Cardiac fibroblast (primary cell): ENCODE results near the gene ACTRT2.

Experiments
- DNase-seq, 2 donors: peaks; one replicate each; pipeline versions ENCODE4 v3.0.0 to v3.0.0-alpha.2; 2010; ENCODE audit warnings: low read depth in 2 of 2
- H3K4me3 ChIP-seq, 2 donors: replicated peaks in 1 of 2; 1 replicate in 1 of 2; 2 replicates in 1 of 2; pipeline ENCODE4 v1.5.1; 2011; ENCODE audit warnings: low read depth in 2 of 2, low read length in 2 of 2, mild to moderate bottlenecking in 2 of 2, moderate library complexity in 1 of 2
- CTCF ChIP-seq: IDR thresholded peaks from one replicate; pipeline ENCODE4 v1.5.1; 2011; ENCODE audit warnings: low read depth, mild to moderate bottlenecking, low read length, inconsistent platforms

The ACTRT2 gene

GRCh38 chr1:3029991-3030662 is 8.9 kb downstream of the ACTRT2 start:
- TF ChIP-seq CTCF: no peak
- no peak overlapping the region for H3K4me3 ChIP-seq
- no peak for DNase-seq

GRCh38 chr1:3030663-3031381 is 9.6 kb downstream of the ACTRT2 start:
- no peak for DNase-seq
- no peak for TF ChIP-seq CTCF
- no peak overlapping the region for H3K4me3 ChIP-seq

- no peak for TF ChIP-seq CTCF
- no peak overlapping the region for H3K4me3 ChIP-seq
- no peak for DNase-seq
Observed at GRCh38 chr1:3031401-3032221, 10.3 kb downstream of the ACTRT2 start.

GRCh38 chr1:3032371-3033039 is 11.2 kb downstream of the ACTRT2 start:
- no peak for DNase-seq
- H3K4me3 ChIP-seq: no peak overlapping the region
- no peak for TF ChIP-seq CTCF

GRCh38 chr1:3033040-3033789 is 11.9 kb downstream of the ACTRT2 start:
- no peak for TF ChIP-seq CTCF
- H3K4me3 ChIP-seq: no peak overlapping the region
- DNase-seq: no peak

- TF ChIP-seq CTCF: no peak
- DNase-seq: no peak
Observed at GRCh38 chr1:3033790-3034090, 12.5 kb downstream of the ACTRT2 start.

More at GRCh38 chr1:3033790-3034090, 12.5 kb downstream of the ACTRT2 start:
- H3K4me3 ChIP-seq: no peak overlapping the region
